ENCODE measurements around the gene ZNF337. TPM values are rescaled to one million over a fixed set of nuclear protein-coding genes. Genes with fewer than 3 reads are reported as not detected.
"Not testable (repeated sequence)": the region's sequence is repeated elsewhere in the genome, so short reads cannot be mapped to it uniquely, and the experiment has no call there.

ZNF337 gene
- total and polyA plus RNA-seq, 2 experiments from 2014 or later, result 6.6 to 11.3 TPM

- Histone ChIP-seq H3K9me3 (ENCODE audit: low read depth) (no peaks in the 10 kb centered on the region), H3K4me3 (no peak overlapping the region), H3K9me2 (replicated peaks; ENCODE audit: insufficient read depth) (no peaks in the 10 kb centered on the region), H3K79me2 (no peaks in the 10 kb centered on the region), H3K27ac (no peak overlapping the region), H3K4me1 (ENCODE audit: insufficient read depth) (no peaks in the 10 kb centered on the region), H4K20me1 (ENCODE audit: insufficient read depth, poor library complexity, severe bottlenecking) (no peaks in the 10 kb centered on the region), H3K27me3 (no peaks in the 10 kb centered on the region), H3K4me2 (no peak overlapping the region), H2AFZ (no peak overlapping the region), H3K36me3 (replicated peaks; ENCODE audit: insufficient read depth, low read depth) (no peaks in the 10 kb centered on the region)
- no peak for DNase-seq (ENCODE audit: low spot score)
- TF ChIP-seq EZH2phosphoT487 (IDR thresholded peaks at IDR 0.05; ENCODE audit: low read depth, severe bottlenecking, unreplicated experiment) (no peak), EZH2 (IDR thresholded peaks at IDR 0.05; ENCODE audit: borderline replicate concordance) (no peak)
Observed at GRCh38 chr20:25643716-25644115, 52.9 kb downstream of the ZNF337 start.

GRCh38 chr20:25637247-25637646, 59.4 kb downstream of the ZNF337 start:
- no peaks in the 10 kb centered on the region for H3K36me3 ChIP-seq (replicated peaks; ENCODE audit: insufficient read depth, low read depth)
- H3K27ac ChIP-seq, result no peak overlapping the region
- TF ChIP-seq CTCF (IDR thresholded peaks at IDR 0.05; ENCODE audit: poor library complexity), result no peak
- TF ChIP-seq EZH2phosphoT487 (IDR thresholded peaks at IDR 0.05; ENCODE audit: low read depth, severe bottlenecking, unreplicated experiment), result no peak
- TF ChIP-seq EZH2 (IDR thresholded peaks at IDR 0.05; ENCODE audit: borderline replicate concordance), result no peak
- no peaks in the 10 kb centered on the region for H3K4me1 ChIP-seq (ENCODE audit: insufficient read depth)
- DNase-seq (ENCODE audit: low spot score), result no peak
- H3K9me2 ChIP-seq (replicated peaks; ENCODE audit: insufficient read depth), result no peaks in the 10 kb centered on the region
- H2AFZ ChIP-seq, result no peak overlapping the region
- no peaks in the 10 kb centered on the region for H4K20me1 ChIP-seq (ENCODE audit: insufficient read depth, poor library complexity, severe bottlenecking)
- peaks cover 4% of the 10 kb centered on the region for H3K9me3 ChIP-seq (ENCODE audit: low read depth)
- H3K4me3 ChIP-seq, result no peak overlapping the region
- H3K79me2 ChIP-seq, result no peaks in the 10 kb centered on the region
- H3K27me3 ChIP-seq, result no peaks in the 10 kb centered on the region
- H3K4me2 ChIP-seq, result no peak overlapping the region
- 95% methylated on average over 2 of the region's 2 CpGs for WGBS (ENCODE audit: low lambda C conversion rate, missing lambda C conversion rate)

- Histone ChIP-seq H3K4me2 (no peak overlapping the region), H4K20me1 (ENCODE audit: insufficient read depth, poor library complexity, severe bottlenecking) (no peaks in the 10 kb centered on the region), H3K4me1 (ENCODE audit: insufficient read depth) (no peaks in the 10 kb centered on the region), H3K9me2 (replicated peaks; ENCODE audit: insufficient read depth) (no peaks in the 10 kb centered on the region), H3K27me3 (no peaks in the 10 kb centered on the region), H3K79me2 (no peaks in the 10 kb centered on the region), H3K27ac (no peak overlapping the region), H3K36me3 (replicated peaks; ENCODE audit: insufficient read depth, low read depth) (no peaks in the 10 kb centered on the region), H3K4me3 (no peak overlapping the region), H3K9me3 (ENCODE audit: low read depth) (peaks cover 4% of the 10 kb centered on the region), H2AFZ (no peak overlapping the region)
- DNase-seq (ENCODE audit: low spot score), result no peak
- TF ChIP-seq EZH2 (IDR thresholded peaks at IDR 0.05; ENCODE audit: borderline replicate concordance), result no peak
- no peak for TF ChIP-seq CTCF (IDR thresholded peaks at IDR 0.05; ENCODE audit: poor library complexity)
- TF ChIP-seq EZH2phosphoT487 (IDR thresholded peaks at IDR 0.05; ENCODE audit: low read depth, severe bottlenecking, unreplicated experiment), result no peak
- 82% methylated on average over 5 of the region's 5 CpGs for WGBS (ENCODE audit: low lambda C conversion rate, missing lambda C conversion rate)
Observed at GRCh38 chr20:25632940-25633790, 63.5 kb downstream of the ZNF337 start.

- not testable (repeated sequence) for H3K9me3 ChIP-seq (ENCODE audit: low read depth); H3K4me1 ChIP-seq (ENCODE audit: insufficient read depth); H3K79me2 ChIP-seq; H3K27ac ChIP-seq; H4K20me1 ChIP-seq (ENCODE audit: insufficient read depth, poor library complexity, severe bottlenecking); DNase-seq (ENCODE audit: low spot score); H3K9me2 ChIP-seq (replicated peaks; ENCODE audit: insufficient read depth); H3K4me3 ChIP-seq; H2AFZ ChIP-seq; H3K27me3 ChIP-seq; H3K4me2 ChIP-seq; H3K36me3 ChIP-seq (replicated peaks; ENCODE audit: insufficient read depth, low read depth)
- 91% methylated on average over 2 of the region's 2 CpGs for WGBS (ENCODE audit: low lambda C conversion rate, missing lambda C conversion rate)
Observed at GRCh38 chr20:25630615-25631014, 66.0 kb downstream of the ZNF337 start.

Data from hepatocyte (in vitro differentiated cells).